NCI-H2081 treated with DMSO at 0.1 percent for 48 hours (cell line): ENCODE data around the gene LDHB.
"Not testable (repeated sequence)": the region's sequence is repeated elsewhere in the genome, so short reads cannot be mapped to it uniquely, and the experiment has no call there.

Source experiments
- DNase-seq: peaks from one replicate; lab custom pipeline; 2025; lab: John Stamatoyannopoulos, UW

LDHB gene

GRCh38 chr12:21661396-21662093 lies 3.9 kb upstream of the LDHB start:
- DNase-seq, result not testable (repeated sequence)

- DNase-seq, result no peak
Observed at GRCh38 chr12:21659383-21659782, 1.7 kb upstream of the LDHB start.

GRCh38 chr12:21656905-21657325 lies 727 bp downstream of the LDHB start:
- DNase-seq, result no peak

- DNase-seq, result no peak
Observed at GRCh38 chr12:21655591-21655990, 2.1 kb downstream of the LDHB start.

GRCh38 chr12:21651821-21652220 lies 5.8 kb downstream of the LDHB start:
- no peak for DNase-seq

- no peak for DNase-seq
Observed at GRCh38 chr12:21650997-21651396, 6.6 kb downstream of the LDHB start.

- no peak for DNase-seq
Observed at GRCh38 chr12:21649034-21649433, 8.6 kb downstream of the LDHB start.

GRCh38 chr12:21648378-21648777 lies 9.3 kb downstream of the LDHB start:
- no peak for DNase-seq

GRCh38 chr12:21647179-21647578 lies 10.5 kb downstream of the LDHB start:
- DNase-seq, result no peak

GRCh38 chr12:21645041-21645500 lies 12.6 kb downstream of the LDHB start:
- not testable (repeated sequence) for DNase-seq

- no peak for DNase-seq
Observed at GRCh38 chr12:21644516-21644915, 13.1 kb downstream of the LDHB start.

GRCh38 chr12:21643758-21644157 lies 13.9 kb downstream of the LDHB start:
- DNase-seq, result no peak

- DNase-seq, result no peak
Observed at GRCh38 chr12:21642707-21643389, 14.8 kb downstream of the LDHB start.

GRCh38 chr12:21638054-21638891 lies 19.4 kb downstream of the LDHB start:
- no peak for DNase-seq

GRCh38 chr12:21634245-21634644 lies 23.4 kb downstream of the LDHB start:
- DNase-seq, result no peak

GRCh38 chr12:21631367-21631766 lies 26.3 kb downstream of the LDHB start:
- no peak for DNase-seq

GRCh38 chr12:21627924-21628323 lies 29.7 kb downstream of the LDHB start:
- no peak for DNase-seq

- DNase-seq, result no peak
Observed at GRCh38 chr12:21618566-21618965, 39.1 kb downstream of the LDHB start.

GRCh38 chr12:21617030-21617429 lies 40.6 kb downstream of the LDHB start:
- DNase-seq, result no peak

- DNase-seq, result no peak
Observed at GRCh38 chr12:21615431-21615830, 42.2 kb downstream of the LDHB start.

GRCh38 chr12:21614506-21614905 lies 43.1 kb downstream of the LDHB start:
- DNase-seq, result no peak

- DNase-seq, result no peak
Observed at GRCh38 chr12:21613931-21614330, 43.7 kb downstream of the LDHB start.

- no peak for DNase-seq
Observed at GRCh38 chr12:21608196-21608595, 49.4 kb downstream of the LDHB start.
